ENCODE measurements around the gene CDK14.

CDK14 gene

DNA sequence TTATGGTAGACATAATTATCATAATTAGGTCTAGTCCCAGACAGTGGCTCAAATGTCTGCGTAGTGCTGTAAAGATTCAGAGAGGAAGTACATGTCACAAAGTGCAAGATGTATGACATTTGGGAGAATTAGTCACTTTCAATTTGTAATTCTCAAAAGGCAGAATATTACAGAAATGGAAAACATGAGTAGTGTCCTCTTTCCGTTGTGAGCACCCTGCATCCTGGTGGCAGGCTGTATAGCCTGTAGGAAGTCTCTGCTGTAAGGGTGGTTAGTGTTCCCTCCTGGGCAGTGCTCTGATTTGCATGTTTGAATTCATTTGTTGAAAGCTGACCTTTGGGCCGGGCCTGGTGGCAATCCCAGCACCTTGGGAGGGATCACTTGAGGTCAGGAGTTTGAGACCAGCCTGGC is 17.0 kb downstream of the CDK14 start:
- Histone ChIP-seq H3K27ac (no peak overlapping the region), H3K4me3 (no peak overlapping the region), H3K36me3 (no peaks in the 10 kb centered on the region), H3K9me3 (no peaks in the 10 kb centered on the region), H3K27me3 (no peaks in the 10 kb centered on the region), H3K4me1 (peaks cover 0 to 8% (median 0%) of the 10 kb centered on the region in 4 donors)
- TF ChIP-seq, protein P1, sequence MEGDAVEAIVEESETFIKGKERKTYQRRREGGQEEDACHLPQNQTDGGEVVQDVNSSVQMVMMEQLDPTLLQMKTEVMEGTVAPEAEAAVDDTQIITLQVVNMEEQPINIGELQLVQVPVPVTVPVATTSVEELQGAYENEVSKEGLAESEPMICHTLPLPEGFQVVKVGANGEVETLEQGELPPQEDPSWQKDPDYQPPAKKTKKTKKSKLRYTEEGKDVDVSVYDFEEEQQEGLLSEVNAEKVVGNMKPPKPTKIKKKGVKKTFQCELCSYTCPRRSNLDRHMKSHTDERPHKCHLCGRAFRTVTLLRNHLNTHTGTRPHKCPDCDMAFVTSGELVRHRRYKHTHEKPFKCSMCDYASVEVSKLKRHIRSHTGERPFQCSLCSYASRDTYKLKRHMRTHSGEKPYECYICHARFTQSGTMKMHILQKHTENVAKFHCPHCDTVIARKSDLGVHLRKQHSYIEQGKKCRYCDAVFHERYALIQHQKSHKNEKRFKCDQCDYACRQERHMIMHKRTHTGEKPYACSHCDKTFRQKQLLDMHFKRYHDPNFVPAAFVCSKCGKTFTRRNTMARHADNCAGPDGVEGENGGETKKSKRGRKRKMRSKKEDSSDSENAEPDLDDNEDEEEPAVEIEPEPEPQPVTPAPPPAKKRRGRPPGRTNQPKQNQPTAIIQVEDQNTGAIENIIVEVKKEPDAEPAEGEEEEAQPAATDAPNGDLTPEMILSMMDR (IDR thresholded peaks at IDR 0.05) = no peak
- no peak for DNase-seq
- intact Hi-C loops (cut with DNase I; ENCODE audit: low total_unique reads) = no loop called here

DNA sequence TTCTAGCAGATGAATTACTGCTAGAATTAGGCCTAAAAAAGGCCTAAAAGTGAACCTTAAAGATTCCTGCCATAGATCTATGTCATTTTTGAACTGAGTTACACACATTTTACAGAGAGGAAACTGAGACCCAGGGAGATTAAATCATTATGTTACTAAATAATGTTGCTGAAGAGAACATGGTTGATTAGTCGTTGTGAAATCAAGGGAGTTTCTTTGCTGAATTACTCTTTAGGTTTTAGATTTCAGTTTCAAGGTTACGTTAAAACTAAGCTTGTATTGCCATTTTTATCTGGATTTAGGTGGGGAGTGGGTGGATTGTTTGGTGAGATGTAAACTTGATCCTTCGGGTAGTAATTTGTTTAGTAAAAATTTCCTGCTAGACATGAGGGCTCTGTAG is 21.3 kb downstream of the CDK14 start:
- TF ChIP-seq, protein P1 (IDR thresholded peaks at IDR 0.05) = no peak
- peaks cover 0 to 11% (median 3%) of the 10 kb centered on the region in 4 donors for H3K4me1 ChIP-seq
- no peaks in the 10 kb centered on the region for H3K36me3 ChIP-seq
- no peak overlapping the region for H3K4me3 ChIP-seq
- H3K27ac ChIP-seq = no peak overlapping the region
- intact Hi-C loops (cut with DNase I; ENCODE audit: low total_unique reads) = no loop called here
- no peaks in the 10 kb centered on the region for H3K9me3 ChIP-seq
- no peaks in the 10 kb centered on the region for H3K27me3 ChIP-seq
- no peak for DNase-seq

DNA sequence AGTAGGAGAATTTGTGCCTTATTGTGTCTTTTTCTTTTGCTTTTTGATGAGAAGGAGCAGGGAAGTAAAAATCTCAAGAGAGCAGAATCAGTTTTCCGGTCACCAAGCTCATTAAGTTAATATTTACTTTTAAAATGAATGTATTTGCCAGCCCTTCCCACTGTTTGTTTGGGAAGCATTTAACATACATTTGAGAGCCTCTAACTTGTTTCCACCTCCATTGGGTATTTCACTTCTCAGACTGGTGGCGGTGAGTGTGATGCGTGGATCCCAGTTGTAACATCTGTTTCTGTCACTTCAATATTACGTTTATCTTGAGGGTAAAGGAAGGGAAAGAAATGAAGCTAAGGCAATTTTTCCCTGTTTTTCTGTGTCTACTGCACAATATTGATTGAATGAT is 22.8 kb downstream of the CDK14 start:
- Histone ChIP-seq H3K4me1 (peaks cover 0 to 12% (median 6%) of the 10 kb centered on the region in 4 donors), H3K27ac (no peak overlapping the region), H3K9me3 (no peaks in the 10 kb centered on the region), H3K36me3 (no peaks in the 10 kb centered on the region), H3K27me3 (no peaks in the 10 kb centered on the region), H3K4me3 (no peak overlapping the region)
- no peak for DNase-seq
- TF ChIP-seq, protein P1 (IDR thresholded peaks at IDR 0.05) = no peak
- intact Hi-C loops (cut with DNase I; ENCODE audit: low total_unique reads) = no loop called here

DNA sequence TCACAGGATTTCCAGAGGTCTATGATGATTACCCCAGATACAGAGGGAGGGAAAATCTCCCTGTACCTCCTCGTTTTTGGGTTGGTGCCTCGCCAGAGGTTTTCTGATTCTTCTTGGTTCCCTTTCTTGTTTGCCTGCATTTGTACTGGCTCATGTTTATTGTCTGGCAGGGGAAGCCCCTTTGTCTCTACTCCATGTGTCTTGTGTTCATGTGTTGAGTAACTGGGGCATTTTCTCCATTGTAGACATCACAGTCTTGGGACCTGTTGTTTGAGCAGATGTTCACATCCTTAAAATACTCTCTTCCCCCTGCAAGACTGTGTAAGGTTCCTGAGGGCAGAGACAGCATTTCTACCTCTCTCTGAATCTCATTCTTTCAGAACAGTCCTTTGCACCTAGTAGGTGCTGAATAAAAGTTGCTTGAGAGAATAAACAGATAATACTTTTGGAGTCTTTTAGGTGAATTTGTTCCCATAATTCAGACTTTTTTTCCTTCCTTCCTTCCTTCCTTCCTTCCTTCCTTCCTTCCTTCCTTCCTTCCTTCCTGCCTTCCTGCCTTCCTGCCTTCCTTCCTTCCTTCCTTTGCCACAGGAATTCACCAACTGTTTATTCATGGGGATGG is 25.1 kb downstream of the CDK14 start:
- Histone ChIP-seq H3K36me3 (no peaks in the 10 kb centered on the region), H3K27ac (no peak overlapping the region), H3K4me1 (peaks cover 0 to 34% (median 18%) of the 10 kb centered on the region in 4 donors), H3K4me3 (no peak overlapping the region), H3K9me3 (no peaks in the 10 kb centered on the region), H3K27me3 (no peaks in the 10 kb centered on the region)
- intact Hi-C loops (cut with DNase I; ENCODE audit: low total_unique reads) = loop anchor here (10.0 kb wide), 1 partner anchor 166 kb away; no protein-coding TSS in a partner anchor
- TF ChIP-seq, protein P1 (IDR thresholded peaks at IDR 0.05) = no peak
- no peak for DNase-seq

DNA sequence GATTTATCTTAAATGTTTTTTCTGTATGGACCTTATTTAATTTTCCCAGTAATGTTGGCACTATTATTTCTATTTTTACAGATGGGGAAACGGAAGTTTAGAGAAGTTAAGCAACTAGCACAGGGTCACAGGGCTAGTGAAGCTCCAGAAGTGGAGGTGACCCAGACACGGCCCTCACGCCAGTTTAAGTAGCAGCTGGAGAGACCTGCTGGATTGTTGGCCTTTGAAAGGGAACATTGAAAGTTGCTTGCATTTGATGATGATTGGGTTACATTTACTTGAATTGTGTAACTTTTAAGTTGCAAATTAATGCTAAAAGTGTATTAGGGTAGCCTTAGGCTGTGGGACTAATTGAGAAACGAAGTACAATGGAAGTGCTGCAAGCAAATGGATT is 25.6 kb downstream of the CDK14 start:
- no peak for DNase-seq
- no peaks in the 10 kb centered on the region for H3K9me3 ChIP-seq
- intact Hi-C loops (cut with DNase I; ENCODE audit: low total_unique reads) = loop anchor here (10.0 kb wide), 1 partner anchor 167 kb away; no protein-coding TSS in a partner anchor
- H3K27me3 ChIP-seq = no peaks in the 10 kb centered on the region
- no peak overlapping the region for H3K4me3 ChIP-seq
- TF ChIP-seq, protein P1 (IDR thresholded peaks at IDR 0.05) = no peak
- H3K27ac ChIP-seq = no peak overlapping the region
- peaks cover 0 to 34% (median 18%) of the 10 kb centered on the region in 4 donors for H3K4me1 ChIP-seq
- no peaks in the 10 kb centered on the region for H3K36me3 ChIP-seq

All from tibial artery (tissue), 4 donors.